DOHH2 (cell line): ENCODE data around the gene ZNF585A.
"Not testable (repeated sequence)": the region's sequence is repeated elsewhere in the genome, so short reads cannot be mapped to it uniquely, and the experiment has no call there.

Experiments used
- CTCF ChIP-seq: fragments of 200-600 bp; sonication (generic); IDR thresholded peaks from one replicate; pipeline ENCODE4 v1.5.1; 2014; ENCODE audit warnings: antibody characterized with exemption, mild to moderate bottlenecking, low read depth, low read length; ENCODE audit not compliant: poor library complexity, severe bottlenecking
- EZH2phosphoT487 ChIP-seq: fragments of 200-600 bp; sonication (generic); IDR thresholded peaks from 2 replicates; pipeline ENCODE4 v1.6.1; 2017; ENCODE audit warnings: borderline replicate concordance, mild to moderate bottlenecking, antibody characterized with exemption, low read length, moderate library complexity, mixed read lengths

DNA sequence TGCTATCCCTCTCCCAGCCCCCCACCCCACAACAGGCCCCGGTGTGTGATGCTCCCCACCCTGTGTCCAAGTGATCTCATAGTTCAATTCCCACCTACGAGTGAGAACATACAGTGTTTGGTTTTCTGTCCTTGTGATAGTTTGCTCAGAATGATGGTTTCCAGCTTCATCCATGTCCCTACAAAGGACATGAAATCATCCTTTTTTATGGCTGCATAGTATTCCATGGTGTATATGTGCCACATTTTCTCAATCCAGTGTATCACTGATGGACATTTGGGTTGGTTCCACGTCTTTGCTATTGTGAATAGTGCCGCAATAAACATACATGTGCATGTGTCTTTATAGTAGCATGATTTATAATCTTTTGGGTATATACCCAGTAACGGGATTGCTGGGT is 24.6 kb upstream of the ZNF585A start:
- not testable (repeated sequence) for TF ChIP-seq CTCF, EZH2phosphoT487
